ENCODE results near the gene GALNT13. TPM values are rescaled to one million over a fixed set of nuclear protein-coding genes. Genes with fewer than 3 reads are reported as not detected.

The GALNT13 gene
- polyA plus RNA-seq, 2 of the 4 experiments (the other 2 are of a cell fraction): 12.1 to 15.6 TPM

DNA sequence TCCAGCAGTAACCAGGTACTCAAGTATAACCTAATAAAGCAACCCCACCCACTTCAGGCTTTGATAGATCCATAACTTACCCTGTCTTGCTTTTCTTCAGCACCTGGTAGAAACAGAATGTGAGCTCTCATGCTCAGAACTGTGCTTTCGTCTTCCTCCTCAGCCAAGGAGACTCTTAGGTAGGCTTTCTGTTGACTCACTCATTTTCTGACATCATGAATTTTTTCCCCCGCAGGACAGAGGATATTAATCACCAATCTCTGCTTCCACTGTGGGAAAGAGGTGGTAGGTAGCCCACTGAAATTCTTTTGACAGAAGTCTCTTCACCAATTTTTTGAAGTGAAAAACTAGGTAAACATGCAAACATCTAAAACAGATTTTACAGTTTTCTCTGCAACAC, 585.6 kb downstream of the GALNT13 start:
- H3K4me1 ChIP-seq: 0 out of 3 replicates have a peak, but pooled peaks cover 7% of the 10 kb centered on the region
- ATAC-seq (no peak), FAIRE-seq (no peak), DNase-seq (ENCODE audit: low read depth in 1 of 2, low spot score in 1 of 2) (no peak)
- TF ChIP-seq CEBPB (IDR thresholded peaks at IDR 0.05) (no peak), HEYL (CRISPR knock-in tag; IDR thresholded peaks at IDR 0.05) (no peak), MYC (IDR thresholded peaks at IDR 0.05; ENCODE audit: borderline replicate concordance, low read length) (no peak), KDM5A (IDR thresholded peaks at IDR 0.05) (no peak), JUNB (IDR thresholded peaks at IDR 0.05) (no peak), SMC3 (IDR thresholded peaks at IDR 0.05) (no peak), HES2 (IDR thresholded peaks at IDR 0.05) (no peak), RCOR1 (IDR thresholded peaks at IDR 0.05; ENCODE audit: low read depth, low read length) (no peak), HDAC2 (IDR thresholded peaks at IDR 0.05) (no peak), RFX5 (IDR thresholded peaks at IDR 0.05) (no peak), ZFP36 (IDR thresholded peaks at IDR 0.05; ENCODE audit: borderline replicate concordance, partially characterized antibody) (no peak), EP300 (IDR thresholded peaks at IDR 0.05) (no peak), EHMT2 (IDR thresholded peaks at IDR 0.05; ENCODE audit: low read depth) (no peak), KDM1A (IDR thresholded peaks at IDR 0.05; ENCODE audit: low read depth) (no peak)
- TF ChIP-seq, protein P1, sequence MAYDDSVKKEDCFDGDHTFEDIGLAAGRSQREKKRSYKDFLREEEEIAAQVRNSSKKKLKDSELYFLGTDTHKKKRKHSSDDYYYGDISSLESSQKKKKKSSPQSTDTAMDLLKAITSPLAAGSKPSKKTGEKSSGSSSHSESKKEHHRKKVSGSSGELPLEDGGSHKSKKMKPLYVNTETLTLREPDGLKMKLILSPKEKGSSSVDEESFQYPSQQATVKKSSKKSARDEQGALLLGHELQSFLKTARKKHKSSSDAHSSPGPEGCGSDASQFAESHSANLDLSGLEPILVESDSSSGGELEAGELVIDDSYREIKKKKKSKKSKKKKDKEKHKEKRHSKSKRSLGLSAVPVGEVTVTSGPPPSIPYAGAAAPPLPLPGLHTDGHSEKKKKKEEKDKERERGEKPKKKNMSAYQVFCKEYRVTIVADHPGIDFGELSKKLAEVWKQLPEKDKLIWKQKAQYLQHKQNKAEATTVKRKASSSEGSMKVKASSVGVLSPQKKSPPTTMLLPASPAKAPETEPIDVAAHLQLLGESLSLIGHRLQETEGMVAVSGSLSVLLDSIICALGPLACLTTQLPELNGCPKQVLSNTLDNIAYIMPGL (CRISPR knock-in tag; IDR thresholded peaks at IDR 0.05; ENCODE audit: borderline replicate concordance): no peak
- TF ChIP-seq, protein P2, sequence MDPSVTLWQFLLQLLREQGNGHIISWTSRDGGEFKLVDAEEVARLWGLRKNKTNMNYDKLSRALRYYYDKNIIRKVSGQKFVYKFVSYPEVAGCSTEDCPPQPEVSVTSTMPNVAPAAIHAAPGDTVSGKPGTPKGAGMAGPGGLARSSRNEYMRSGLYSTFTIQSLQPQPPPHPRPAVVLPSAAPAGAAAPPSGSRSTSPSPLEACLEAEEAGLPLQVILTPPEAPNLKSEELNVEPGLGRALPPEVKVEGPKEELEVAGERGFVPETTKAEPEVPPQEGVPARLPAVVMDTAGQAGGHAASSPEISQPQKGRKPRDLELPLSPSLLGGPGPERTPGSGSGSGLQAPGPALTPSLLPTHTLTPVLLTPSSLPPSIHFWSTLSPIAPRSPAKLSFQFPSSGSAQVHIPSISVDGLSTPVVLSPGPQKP (IDR thresholded peaks at IDR 0.05; ENCODE audit: low read depth, low read length): no peak
- TF ChIP-seq, protein P3, sequence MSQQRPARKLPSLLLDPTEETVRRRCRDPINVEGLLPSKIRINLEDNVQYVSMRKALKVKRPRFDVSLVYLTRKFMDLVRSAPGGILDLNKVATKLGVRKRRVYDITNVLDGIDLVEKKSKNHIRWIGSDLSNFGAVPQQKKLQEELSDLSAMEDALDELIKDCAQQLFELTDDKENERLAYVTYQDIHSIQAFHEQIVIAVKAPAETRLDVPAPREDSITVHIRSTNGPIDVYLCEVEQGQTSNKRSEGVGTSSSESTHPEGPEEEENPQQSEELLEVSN (IDR thresholded peaks at IDR 0.05; ENCODE audit: borderline replicate concordance, low read depth): no peak
- no peak overlapping the region for H3K4me3 ChIP-seq
- WGBS (ENCODE audit: missing lambda C conversion rate): 49% methylated on average over 2 of the region's 2 CpGs
- H3K9me3 ChIP-seq: no peaks in the 10 kb centered on the region
- H3K4me2 ChIP-seq: no peak overlapping the region
- no peak overlapping the region for H3K27ac ChIP-seq
- ChIA-PET POLR2A (no interaction called here), CTCF (no interaction called here)

- no peak for DNase-seq (ENCODE audit: low read depth in 1 of 2, low spot score in 1 of 2)
- TF ChIP-seq, protein P3 (IDR thresholded peaks at IDR 0.05; ENCODE audit: borderline replicate concordance, low read depth): no peak
- no peak for TF ChIP-seq SREBF2 (IDR thresholded peaks at IDR 0.05)
- TF ChIP-seq JUN (IDR thresholded peaks at IDR 0.05): no peak
- TF ChIP-seq, protein P4, sequence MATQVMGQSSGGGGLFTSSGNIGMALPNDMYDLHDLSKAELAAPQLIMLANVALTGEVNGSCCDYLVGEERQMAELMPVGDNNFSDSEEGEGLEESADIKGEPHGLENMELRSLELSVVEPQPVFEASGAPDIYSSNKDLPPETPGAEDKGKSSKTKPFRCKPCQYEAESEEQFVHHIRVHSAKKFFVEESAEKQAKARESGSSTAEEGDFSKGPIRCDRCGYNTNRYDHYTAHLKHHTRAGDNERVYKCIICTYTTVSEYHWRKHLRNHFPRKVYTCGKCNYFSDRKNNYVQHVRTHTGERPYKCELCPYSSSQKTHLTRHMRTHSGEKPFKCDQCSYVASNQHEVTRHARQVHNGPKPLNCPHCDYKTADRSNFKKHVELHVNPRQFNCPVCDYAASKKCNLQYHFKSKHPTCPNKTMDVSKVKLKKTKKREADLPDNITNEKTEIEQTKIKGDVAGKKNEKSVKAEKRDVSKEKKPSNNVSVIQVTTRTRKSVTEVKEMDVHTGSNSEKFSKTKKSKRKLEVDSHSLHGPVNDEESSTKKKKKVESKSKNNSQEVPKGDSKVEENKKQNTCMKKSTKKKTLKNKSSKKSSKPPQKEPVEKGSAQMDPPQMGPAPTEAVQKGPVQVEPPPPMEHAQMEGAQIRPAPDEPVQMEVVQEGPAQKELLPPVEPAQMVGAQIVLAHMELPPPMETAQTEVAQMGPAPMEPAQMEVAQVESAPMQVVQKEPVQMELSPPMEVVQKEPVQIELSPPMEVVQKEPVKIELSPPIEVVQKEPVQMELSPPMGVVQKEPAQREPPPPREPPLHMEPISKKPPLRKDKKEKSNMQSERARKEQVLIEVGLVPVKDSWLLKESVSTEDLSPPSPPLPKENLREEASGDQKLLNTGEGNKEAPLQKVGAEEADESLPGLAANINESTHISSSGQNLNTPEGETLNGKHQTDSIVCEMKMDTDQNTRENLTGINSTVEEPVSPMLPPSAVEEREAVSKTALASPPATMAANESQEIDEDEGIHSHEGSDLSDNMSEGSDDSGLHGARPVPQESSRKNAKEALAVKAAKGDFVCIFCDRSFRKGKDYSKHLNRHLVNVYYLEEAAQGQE (IDR thresholded peaks at IDR 0.05): no peak
- TF ChIP-seq, protein P2 (IDR thresholded peaks at IDR 0.05; ENCODE audit: low read depth, low read length): no peak
- no peak for TF ChIP-seq NPAS2 (CRISPR knock-in tag; IDR thresholded peaks at IDR 0.05; ENCODE audit: borderline replicate concordance)
- TF ChIP-seq BCL3 (IDR thresholded peaks at IDR 0.05): no peak
- TF ChIP-seq KDM5A (IDR thresholded peaks at IDR 0.05): no peak
- TF ChIP-seq USF2 (IDR thresholded peaks at IDR 0.05): no peak
- no peak overlapping the region for H3K4me2 ChIP-seq
- FAIRE-seq: no peak
- 0 out of 3 replicates have a peak, but pooled peaks cover 7% of the 10 kb centered on the region for H3K4me1 ChIP-seq
- no peak for ATAC-seq
- ChIA-PET CTCF (no interaction called here), POLR2A (no interaction called here)
- no peaks in the 10 kb centered on the region for H3K9me3 ChIP-seq
- no peak overlapping the region for H3K27ac ChIP-seq
- no peak overlapping the region for H3K4me3 ChIP-seq
Measured at GRCh38 chr2:154459286-154459685, 587.6 kb downstream of the GALNT13 start.
